OCI-LY7 (cell line): ENCODE data around the gene EDAR.

ENCODE experiments used
- EZH2phosphoT487 ChIP-seq: fragments of 200-600 bp; sonication (generic); IDR thresholded peaks from 2 replicates; pipeline ENCODE4 v1.6.1; 2018; ENCODE audit warnings: low read depth, borderline replicate concordance, mild to moderate bottlenecking, mixed run types, antibody characterized with exemption, low read length, moderate library complexity, mixed read lengths
- TF ChIP-seq, protein P1 (sequence below): fragments of 200-600 bp; sonication (generic); conservative IDR thresholded peaks from 2 replicates; pipeline ENCODE4 v1.5.1; 2014; ENCODE audit warnings: mild to moderate bottlenecking, antibody characterized with exemption, low read length, moderate library complexity, mixed read lengths

DNA sequence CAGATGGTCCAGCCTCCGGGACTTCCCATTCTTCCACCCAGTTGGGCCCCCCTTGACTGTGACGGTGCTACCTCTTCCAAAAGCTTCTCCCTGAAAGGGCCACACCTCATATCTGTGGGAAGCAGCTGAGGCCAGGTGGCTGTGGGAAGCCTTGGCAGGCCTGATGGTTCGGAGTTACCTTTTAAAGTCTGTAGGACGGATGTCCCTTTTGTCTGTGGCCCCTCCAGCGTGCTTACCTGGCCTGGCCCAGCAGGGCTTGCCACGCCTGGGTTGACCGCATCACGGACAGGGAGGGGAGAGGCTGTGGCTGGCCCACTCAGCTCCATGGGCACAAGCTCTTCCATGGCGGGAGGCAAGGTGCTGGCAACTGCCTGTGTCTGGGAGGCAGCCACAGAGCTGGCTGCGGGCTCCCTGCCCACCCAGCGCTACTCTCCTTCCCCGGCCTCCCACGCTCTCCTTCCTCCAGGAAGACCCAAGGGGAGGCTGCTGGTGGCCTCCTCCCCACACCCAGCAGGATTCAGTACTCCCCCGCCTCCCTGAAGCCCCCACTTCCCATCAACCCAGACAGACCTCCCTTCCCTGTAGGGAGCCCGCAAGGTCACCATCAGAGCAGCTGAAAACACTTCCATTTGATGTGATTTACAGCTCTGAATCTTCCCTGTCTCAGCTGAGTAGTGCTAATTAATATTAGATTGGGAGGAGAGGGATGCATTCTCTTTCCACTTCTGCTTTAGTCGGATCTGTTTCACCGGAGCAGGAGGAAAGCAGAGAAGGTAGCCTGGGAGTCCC lies 52.8 kb downstream of the EDAR start:
- no peak for TF ChIP-seq EZH2phosphoT487
- TF ChIP-seq, protein P1, sequence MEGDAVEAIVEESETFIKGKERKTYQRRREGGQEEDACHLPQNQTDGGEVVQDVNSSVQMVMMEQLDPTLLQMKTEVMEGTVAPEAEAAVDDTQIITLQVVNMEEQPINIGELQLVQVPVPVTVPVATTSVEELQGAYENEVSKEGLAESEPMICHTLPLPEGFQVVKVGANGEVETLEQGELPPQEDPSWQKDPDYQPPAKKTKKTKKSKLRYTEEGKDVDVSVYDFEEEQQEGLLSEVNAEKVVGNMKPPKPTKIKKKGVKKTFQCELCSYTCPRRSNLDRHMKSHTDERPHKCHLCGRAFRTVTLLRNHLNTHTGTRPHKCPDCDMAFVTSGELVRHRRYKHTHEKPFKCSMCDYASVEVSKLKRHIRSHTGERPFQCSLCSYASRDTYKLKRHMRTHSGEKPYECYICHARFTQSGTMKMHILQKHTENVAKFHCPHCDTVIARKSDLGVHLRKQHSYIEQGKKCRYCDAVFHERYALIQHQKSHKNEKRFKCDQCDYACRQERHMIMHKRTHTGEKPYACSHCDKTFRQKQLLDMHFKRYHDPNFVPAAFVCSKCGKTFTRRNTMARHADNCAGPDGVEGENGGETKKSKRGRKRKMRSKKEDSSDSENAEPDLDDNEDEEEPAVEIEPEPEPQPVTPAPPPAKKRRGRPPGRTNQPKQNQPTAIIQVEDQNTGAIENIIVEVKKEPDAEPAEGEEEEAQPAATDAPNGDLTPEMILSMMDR: no peak
